MCF 10A (cell line): ENCODE data around the gene TMSB10. TPM values are rescaled to one million over a fixed set of nuclear protein-coding genes. Genes with fewer than 3 reads are reported as not detected.
A peak's percentile ranks its signal among the peaks of the same experiment; 100 is the strongest.

Experiments
- BruUV-seq: library from RNA; stranded (reverse); fragments of 400-500 nt; replicated peaks from 2 replicates; lab custom pipeline; 2021; lab: Mats Ljungman, UMichigan
- CTCF ChIA-PET: fragments of 300-600 bp; sonication (Branson Sonifier 250); formaldehyde crosslinking; extraction: SDS; loops from one replicate; lab custom pipeline; 2021; ENCODE audit warnings: antibody characterized with exemption, inconsistent platforms; lab: Yijun Ruan, JAX
- POLR2A ChIA-PET: fragments of 300-600, 350-650 bp; sonication (Branson Sonifier 250); formaldehyde crosslinking; extraction: SDS; loops from one replicate; lab custom pipeline; 2020; ENCODE audit warnings: antibody characterized with exemption, inconsistent platforms; lab: Yijun Ruan, JAX
- DNase-seq: peaks from one replicate; pipeline ENCODE4 v3.0.0-alpha.2; 2018; ENCODE audit not compliant: unreplicated experiment
- H3K27ac Mint-ChIP-seq: one replicate; pipeline ENCODE4 v1.8.0; 2022; ENCODE audit warnings: mild to moderate bottlenecking, low read depth, mixed read lengths; ENCODE audit not compliant: unreplicated experiment
- H3K27me3 Mint-ChIP-seq: one replicate; pipeline ENCODE4 v1.8.0; 2022; ENCODE audit warnings: mixed read lengths; ENCODE audit not compliant: insufficient read depth, unreplicated experiment
- H3K36me3 Mint-ChIP-seq: one replicate; pipeline ENCODE4 v1.8.0; 2022; ENCODE audit warnings: mild to moderate bottlenecking, moderate library complexity, mixed read lengths; ENCODE audit not compliant: insufficient read depth, unreplicated experiment
- H3K4me1 Mint-ChIP-seq: one replicate; pipeline ENCODE4 v1.8.0; 2022; ENCODE audit warnings: mixed read lengths; ENCODE audit not compliant: insufficient read depth, unreplicated experiment
- H3K4me3 Mint-ChIP-seq: one replicate; pipeline ENCODE4 v1.8.0; 2022; ENCODE audit warnings: mild to moderate bottlenecking, moderate library complexity, mixed read lengths; ENCODE audit not compliant: unreplicated experiment
- H3K9me3 Mint-ChIP-seq: one replicate; pipeline ENCODE4 v1.8.0; 2022; ENCODE audit warnings: mixed read lengths; ENCODE audit not compliant: unreplicated experiment
- intact Hi-C: fragments of 100-400 bp; cut with micrococcal nuclease; formaldehyde crosslinking; loops from 2 replicates; pipeline ENCODE4 v1.14.1; 2022
- total RNA-seq: library from RNA; stranded (reverse); gene quantifications from 2 replicates; pipeline ENCODE4 v1.2.3, GENCODE V29; 2022
- TF ChIP-seq, protein P1 (sequence below): fragments of 200-600 bp; IDR thresholded peaks from one replicate; pipeline ENCODE4 v1.8.0; 2022; ENCODE audit warnings: antibody characterized with exemption, mild to moderate bottlenecking; ENCODE audit not compliant: unreplicated experiment

TMSB10 gene
- total RNA-seq, 1 experiment from 2014 or later: 3,349 TPM

DNA sequence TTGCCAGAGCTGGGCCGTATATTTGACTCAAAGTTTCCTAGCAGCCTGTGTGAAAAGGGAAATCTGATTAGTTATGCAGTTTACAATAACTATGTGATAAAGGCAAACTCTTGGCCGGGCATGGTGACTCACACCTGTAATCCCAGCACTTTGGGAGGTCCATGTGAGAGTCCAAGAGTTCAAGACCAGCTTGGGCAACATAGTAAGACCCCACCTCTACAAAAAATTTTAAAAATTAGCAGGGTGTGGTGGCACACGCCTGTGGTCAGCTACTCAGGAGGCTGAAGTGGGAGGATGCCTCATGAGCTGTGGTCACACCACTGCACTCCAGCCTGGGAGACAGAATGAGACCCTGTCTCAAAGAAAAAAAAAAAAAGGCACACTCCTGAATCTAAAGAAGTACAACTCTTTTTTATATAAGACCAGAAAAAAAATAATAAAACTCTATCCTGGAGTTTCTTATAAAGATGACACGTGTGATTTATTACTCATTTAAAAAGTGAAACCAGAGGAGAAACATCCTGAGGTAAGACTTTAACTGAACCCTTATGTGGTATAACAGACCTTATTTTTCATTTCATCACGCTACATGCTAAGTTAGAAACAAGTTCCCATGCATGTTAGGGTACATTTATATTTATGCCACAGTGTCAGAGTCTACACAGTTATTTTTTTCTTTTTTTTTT lies 32.9 kb downstream of the TMSB10 start:
- intact Hi-C loops: no loop called here
- H3K27me3 Mint-ChIP-seq: no peaks in the 10 kb centered on the region

DNA sequence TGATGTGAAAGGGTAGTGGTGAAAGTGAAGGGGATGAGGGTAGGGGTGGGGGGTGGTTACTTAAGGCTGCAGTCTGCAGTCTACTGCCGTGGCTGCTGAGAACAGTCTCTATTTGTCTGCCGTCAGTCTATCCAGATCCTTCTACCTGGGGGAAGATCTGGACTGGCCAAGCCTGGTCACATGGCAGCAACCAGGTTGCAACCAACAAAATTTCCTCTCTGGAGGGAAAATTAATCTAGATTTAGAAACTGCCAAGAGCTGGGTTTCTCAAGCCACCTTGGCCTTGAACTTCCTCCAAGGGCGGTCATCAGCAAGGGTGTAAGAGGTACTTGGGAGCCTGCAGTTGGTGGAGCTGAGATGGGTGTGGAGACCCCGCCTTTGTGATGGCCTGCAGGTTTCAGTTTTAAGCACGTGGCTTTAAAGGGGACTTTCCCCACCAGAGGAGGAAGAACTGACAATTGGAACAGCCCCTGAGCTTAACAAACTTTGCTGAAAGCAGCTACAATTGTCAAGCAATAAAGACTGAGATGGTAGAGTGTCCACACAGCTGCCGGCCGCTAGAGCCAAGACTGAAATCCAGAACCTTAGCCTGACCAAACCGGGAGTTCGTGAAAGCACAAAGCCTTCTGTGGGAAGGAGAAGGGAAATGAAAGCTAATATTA lies 34.1 kb downstream of the TMSB10 start:
- ChIA-PET CTCF (interaction anchor here (0.6 to 3.8 kb wide), 6 partner anchors 9 to 640 kb away, joined by 3 to 25 read pairs (median 3); no protein-coding TSS in a partner anchor), POLR2A (interaction anchor here (0.6 to 2.5 kb wide), 4 partner anchors 19 to 371 kb away, joined by 3 to 14 read pairs (median 4); partner anchors contain the start of gene TRABD2A)
- H3K4me1 Mint-ChIP-seq: peaks cover 11% of the 10 kb centered on the region
- BruUV-seq: no TSS peak
- H3K4me3 Mint-ChIP-seq: no peak overlapping the region
- peak overlapping the region; percentile 54 for H3K27ac Mint-ChIP-seq
- no peaks in the 10 kb centered on the region for H3K27me3 Mint-ChIP-seq
- intact Hi-C loops: no loop called here
- no peak for DNase-seq
- TF ChIP-seq, protein P1, sequence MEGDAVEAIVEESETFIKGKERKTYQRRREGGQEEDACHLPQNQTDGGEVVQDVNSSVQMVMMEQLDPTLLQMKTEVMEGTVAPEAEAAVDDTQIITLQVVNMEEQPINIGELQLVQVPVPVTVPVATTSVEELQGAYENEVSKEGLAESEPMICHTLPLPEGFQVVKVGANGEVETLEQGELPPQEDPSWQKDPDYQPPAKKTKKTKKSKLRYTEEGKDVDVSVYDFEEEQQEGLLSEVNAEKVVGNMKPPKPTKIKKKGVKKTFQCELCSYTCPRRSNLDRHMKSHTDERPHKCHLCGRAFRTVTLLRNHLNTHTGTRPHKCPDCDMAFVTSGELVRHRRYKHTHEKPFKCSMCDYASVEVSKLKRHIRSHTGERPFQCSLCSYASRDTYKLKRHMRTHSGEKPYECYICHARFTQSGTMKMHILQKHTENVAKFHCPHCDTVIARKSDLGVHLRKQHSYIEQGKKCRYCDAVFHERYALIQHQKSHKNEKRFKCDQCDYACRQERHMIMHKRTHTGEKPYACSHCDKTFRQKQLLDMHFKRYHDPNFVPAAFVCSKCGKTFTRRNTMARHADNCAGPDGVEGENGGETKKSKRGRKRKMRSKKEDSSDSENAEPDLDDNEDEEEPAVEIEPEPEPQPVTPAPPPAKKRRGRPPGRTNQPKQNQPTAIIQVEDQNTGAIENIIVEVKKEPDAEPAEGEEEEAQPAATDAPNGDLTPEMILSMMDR: no peak
- H3K9me3 Mint-ChIP-seq: no peaks in the 10 kb centered on the region
- peaks cover 10% of the 10 kb centered on the region for H3K36me3 Mint-ChIP-seq

More for the DNA sequence above, 32.9 kb downstream of the TMSB10 start:
- DNase-seq: no peak
- TF ChIP-seq, protein P1: no peak
- Mint-ChIP-seq H3K27ac (no peak overlapping the region), H3K4me1 (peaks cover 11% of the 10 kb centered on the region), H3K4me3 (no peak overlapping the region), H3K9me3 (no peaks in the 10 kb centered on the region), H3K36me3 (peaks cover 8% of the 10 kb centered on the region)
- no TSS peak for BruUV-seq
- ChIA-PET POLR2A (interaction anchor here (0.8 to 2.2 kb wide), 4 partner anchors 8 to 416 kb away, joined by 4 to 12 read pairs (median 5); partner anchors contain the start of genes ELMOD3, KCMF1 and RETSAT), CTCF (interaction anchor here (0.6 to 3.8 kb wide), 6 partner anchors 12 to 766 kb away, joined by 3 to 25 read pairs (median 3); no protein-coding TSS in a partner anchor)

DNA sequence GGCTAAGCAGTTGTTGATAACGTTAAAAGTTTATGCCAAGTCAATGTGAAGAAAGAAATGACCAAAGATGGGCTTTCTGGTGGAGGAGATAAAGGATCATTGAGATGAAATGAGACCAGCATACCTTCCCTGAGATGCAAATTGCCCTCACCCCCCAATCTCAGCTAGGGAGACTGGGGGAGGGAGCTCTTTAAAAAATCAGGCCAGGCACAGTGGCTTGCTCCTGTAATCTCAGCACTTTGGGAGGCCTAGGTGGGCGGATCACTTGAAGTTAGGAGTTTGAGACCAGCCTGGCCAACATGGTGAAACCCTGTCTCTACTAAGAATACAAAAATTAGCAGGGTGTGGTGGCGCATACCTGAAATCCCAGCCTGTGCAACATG lies 34.6 kb downstream of the TMSB10 start:
- no TSS peak for BruUV-seq

More for the DNA sequence above, 34.6 kb downstream of the TMSB10 start:
- H3K27me3 Mint-ChIP-seq: no peaks in the 10 kb centered on the region
- ChIA-PET POLR2A (interaction anchor here (1.2 to 2.5 kb wide), 2 partner anchors 18 to 47 kb away, joined by 3 to 14 read pairs; no protein-coding TSS in a partner anchor), CTCF (interaction anchor here (0.6 to 3.8 kb wide), 7 partner anchors 9 to 640 kb away, joined by 3 to 25 read pairs (median 3); no protein-coding TSS in a partner anchor)
- H3K4me3 Mint-ChIP-seq: no peak overlapping the region
- peaks cover 14% of the 10 kb centered on the region for H3K36me3 Mint-ChIP-seq
- no peak for DNase-seq
- peak overlapping the region; percentile 54 for H3K27ac Mint-ChIP-seq
- TF ChIP-seq, protein P1: no peak
- no peaks in the 10 kb centered on the region for H3K9me3 Mint-ChIP-seq
- intact Hi-C loops: no loop called here
- H3K4me1 Mint-ChIP-seq: peaks cover 14% of the 10 kb centered on the region
